Tibial nerve (tissue), 3 donors: ENCODE measurements around the gene FAM135A.

Experiments
- CTCF ChIP-seq, 5 experiments: fragments of 200-600 bp in 3 of 5; fragments of 450-650 bp in 2 of 5; sonication (generic) in 3 of 5; IDR thresholded peaks; one replicate each; pipeline ENCODE4 v1.5.1; 2016 to 2019; ENCODE audit warnings: antibody characterized with exemption in 5 of 5, mild to moderate bottlenecking in 3 of 5, moderate library complexity in 2 of 5
- POLR2A ChIP-seq, 2 donors: fragments of 450-650 bp; IDR thresholded peaks; one replicate each; pipeline ENCODE4 v1.6.1; 2017; ENCODE audit warnings: antibody characterized with exemption in 2 of 2, mild to moderate bottlenecking in 2 of 2, moderate library complexity in 2 of 2

- TF ChIP-seq POLR2A (IDR thresholded peaks at IDR 0.05) (no peak), CTCF (IDR thresholded peaks at IDR 0.05) (no peak)
Observed at GRCh38 chr6:70389261-70389660, 24.0 kb upstream of the FAM135A start.
